ENCODE measurements around the gene CLASP1.

CLASP1 gene

DNA sequence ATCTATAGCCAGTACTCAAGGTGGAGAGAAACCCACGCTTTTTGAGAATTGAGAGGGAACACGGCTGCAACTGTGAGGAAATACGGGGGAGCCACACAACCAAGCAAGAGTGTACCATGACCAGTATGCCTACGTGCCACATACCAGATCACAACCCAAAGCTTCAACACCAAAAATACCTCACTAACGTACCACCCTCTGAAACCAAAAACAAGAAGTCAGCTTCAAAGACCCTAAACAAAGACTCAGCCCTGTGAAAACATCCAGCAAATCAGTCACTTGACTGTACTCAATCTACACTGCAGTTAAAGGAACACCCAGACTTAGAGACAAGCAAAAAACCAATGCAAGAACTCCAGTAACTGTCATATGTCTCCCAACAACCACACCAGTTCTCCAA is 101.6 kb downstream of the CLASP1 start:
- DNase-seq (ENCODE audit: low spot score) = no peak
- in situ Hi-C loops (cut with MboI; ENCODE audit: low pct_unique_long_range_greater_than_20kb, low sequenced_read_pairs, unreplicated experiment) = no loop called here
- TF ChIP-seq, protein P1, sequence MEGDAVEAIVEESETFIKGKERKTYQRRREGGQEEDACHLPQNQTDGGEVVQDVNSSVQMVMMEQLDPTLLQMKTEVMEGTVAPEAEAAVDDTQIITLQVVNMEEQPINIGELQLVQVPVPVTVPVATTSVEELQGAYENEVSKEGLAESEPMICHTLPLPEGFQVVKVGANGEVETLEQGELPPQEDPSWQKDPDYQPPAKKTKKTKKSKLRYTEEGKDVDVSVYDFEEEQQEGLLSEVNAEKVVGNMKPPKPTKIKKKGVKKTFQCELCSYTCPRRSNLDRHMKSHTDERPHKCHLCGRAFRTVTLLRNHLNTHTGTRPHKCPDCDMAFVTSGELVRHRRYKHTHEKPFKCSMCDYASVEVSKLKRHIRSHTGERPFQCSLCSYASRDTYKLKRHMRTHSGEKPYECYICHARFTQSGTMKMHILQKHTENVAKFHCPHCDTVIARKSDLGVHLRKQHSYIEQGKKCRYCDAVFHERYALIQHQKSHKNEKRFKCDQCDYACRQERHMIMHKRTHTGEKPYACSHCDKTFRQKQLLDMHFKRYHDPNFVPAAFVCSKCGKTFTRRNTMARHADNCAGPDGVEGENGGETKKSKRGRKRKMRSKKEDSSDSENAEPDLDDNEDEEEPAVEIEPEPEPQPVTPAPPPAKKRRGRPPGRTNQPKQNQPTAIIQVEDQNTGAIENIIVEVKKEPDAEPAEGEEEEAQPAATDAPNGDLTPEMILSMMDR (IDR thresholded peaks at IDR 0.05; ENCODE audit: extremely low read depth, insufficient read depth, missing control alignments) = no peak

DNA sequence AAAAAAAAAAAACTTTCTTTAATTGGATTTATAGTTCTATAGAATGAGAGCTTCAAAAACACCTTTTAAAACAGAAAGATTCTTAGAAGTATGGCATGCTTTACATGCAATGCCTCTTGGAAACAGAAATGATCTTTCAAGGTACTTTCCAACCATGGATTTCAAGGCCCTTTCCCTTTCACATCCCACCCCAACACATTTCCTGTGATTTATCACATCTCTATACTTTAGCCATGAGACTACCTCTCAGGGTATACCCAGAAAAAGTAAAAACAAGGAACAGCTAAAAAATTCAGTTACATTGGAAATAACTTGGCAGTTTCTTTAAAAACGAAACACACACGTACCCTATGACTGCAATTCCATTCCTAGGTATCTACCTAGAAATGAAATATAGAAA is 103.3 kb downstream of the CLASP1 start:
- in situ Hi-C loops (cut with MboI; ENCODE audit: low pct_unique_long_range_greater_than_20kb, low sequenced_read_pairs, unreplicated experiment) = no loop called here
- TF ChIP-seq, protein P1 (IDR thresholded peaks at IDR 0.05; ENCODE audit: extremely low read depth, insufficient read depth, missing control alignments) = no peak
- DNase-seq (ENCODE audit: low spot score) = no peak

DNA sequence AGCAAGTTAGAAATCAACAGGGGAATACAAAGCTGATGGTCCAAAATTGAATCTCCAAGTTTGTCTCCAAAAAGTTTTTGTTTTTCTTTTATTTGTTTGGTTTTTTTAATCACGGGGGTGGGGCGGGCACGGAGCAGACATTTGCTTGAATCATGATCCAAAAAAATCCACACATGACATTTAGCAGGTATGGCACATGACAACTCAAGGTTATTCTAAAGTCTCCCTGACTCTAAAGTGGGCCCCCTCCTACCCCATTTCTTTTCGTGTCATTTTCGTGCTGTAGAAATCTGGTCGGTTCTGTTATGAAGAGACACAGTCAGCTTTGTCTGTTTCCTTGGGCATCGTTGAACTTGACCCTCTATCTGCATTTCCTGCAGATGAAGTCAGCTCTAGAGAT is 104.0 kb downstream of the CLASP1 start:
- in situ Hi-C loops (cut with MboI; ENCODE audit: low pct_unique_long_range_greater_than_20kb, low sequenced_read_pairs, unreplicated experiment) = no loop called here
- TF ChIP-seq, protein P1 (IDR thresholded peaks at IDR 0.05; ENCODE audit: extremely low read depth, insufficient read depth, missing control alignments) = no peak
- no peak for DNase-seq (ENCODE audit: low spot score)

DNA sequence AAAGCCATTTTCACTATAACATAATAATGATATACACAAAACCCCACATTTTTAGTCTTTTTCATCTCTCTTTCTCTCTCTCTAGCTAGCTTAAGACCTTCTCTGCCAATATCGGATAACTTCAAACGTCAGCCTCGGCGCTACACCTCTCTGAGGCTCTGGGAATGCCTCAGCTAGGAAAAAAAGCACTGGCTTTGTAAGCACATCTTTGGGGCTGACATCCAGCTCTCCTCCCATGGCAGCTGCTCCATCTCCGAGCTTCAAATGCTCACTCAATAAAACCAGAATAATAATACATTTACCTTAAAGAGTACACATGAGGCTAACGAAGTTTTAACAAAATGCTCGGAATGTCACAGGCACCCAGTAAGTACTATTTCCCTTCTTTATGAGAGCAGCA is 107.8 kb downstream of the CLASP1 start:
- TF ChIP-seq, protein P1 (IDR thresholded peaks at IDR 0.05; ENCODE audit: extremely low read depth, insufficient read depth, missing control alignments) = no peak
- DNase-seq (ENCODE audit: low spot score) = no peak
- in situ Hi-C loops (cut with MboI; ENCODE audit: low pct_unique_long_range_greater_than_20kb, low sequenced_read_pairs, unreplicated experiment) = no loop called here

DNA sequence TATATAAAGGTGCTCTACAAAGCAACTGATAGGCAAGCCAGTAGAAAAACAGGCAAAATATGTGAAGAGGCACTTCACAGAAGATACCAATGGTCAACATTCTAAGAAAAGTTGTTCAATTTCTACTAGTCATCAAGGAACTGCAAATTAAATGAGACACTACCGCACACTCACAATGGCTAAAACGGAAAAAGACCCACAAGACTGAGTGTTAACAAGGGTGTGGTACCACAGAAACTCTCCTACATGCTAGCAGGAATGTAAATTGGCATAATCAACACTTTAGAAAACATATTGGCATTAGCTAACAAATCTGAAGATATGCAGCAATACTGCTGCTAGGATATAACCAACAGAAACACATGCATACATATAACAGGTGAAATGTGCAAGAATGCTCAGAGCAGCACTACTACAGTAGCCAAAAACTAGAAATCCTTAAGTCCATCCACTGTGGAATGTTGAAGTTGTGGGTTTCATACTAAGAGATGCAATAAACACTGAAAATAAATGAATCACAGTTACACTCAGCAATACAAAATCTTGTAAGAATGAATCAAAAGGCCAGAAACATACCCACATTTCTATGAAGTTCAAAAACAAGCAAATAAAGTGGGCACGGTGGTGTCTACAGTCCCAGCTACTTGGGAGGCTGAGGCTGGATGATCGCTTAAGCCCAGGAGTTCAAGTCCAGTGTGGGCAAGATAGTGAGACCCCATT is 109.4 kb downstream of the CLASP1 start:
- in situ Hi-C loops (cut with MboI; ENCODE audit: low pct_unique_long_range_greater_than_20kb, low sequenced_read_pairs, unreplicated experiment) = loop anchor here (10.0 kb wide), 2 partner anchors 115 to 175 kb away; no protein-coding TSS in a partner anchor
- no peak for DNase-seq (ENCODE audit: low spot score)
- TF ChIP-seq, protein P1 (IDR thresholded peaks at IDR 0.05; ENCODE audit: extremely low read depth, insufficient read depth, missing control alignments) = no peak

DNA sequence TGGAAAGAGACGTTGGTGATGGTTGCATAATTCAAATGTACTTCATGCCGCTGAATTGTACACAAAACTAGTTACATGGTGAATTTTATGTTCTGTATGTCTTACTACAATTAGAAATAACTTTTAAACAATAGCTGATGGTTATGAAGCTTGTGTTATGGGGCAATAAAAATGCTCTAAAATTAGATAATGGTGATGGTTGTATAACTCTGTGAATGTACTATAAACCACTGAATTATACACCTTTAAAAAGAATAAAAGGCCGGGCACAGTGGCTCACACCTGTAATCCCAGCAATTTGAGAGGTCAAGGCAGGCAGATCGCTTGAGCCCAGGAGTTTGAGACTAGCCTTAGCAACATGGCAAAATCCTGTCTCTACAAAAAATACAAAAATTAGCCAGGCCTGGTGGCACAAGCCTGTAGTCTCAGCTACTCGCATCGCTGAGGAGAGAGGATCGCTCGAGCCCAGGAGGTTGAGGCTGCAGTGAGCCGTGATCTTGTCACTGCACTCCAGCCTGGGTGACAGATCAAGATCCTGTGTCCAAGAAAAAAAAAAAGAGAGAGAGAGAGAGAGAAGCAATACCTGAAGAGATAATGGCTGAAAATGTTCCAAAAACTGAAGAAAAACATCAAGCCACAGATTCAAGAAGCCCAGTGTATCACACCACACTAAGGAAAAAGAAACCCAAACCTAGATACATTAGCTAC is 112.3 kb downstream of the CLASP1 start:
- DNase-seq (ENCODE audit: low spot score) = no peak
- in situ Hi-C loops (cut with MboI; ENCODE audit: low pct_unique_long_range_greater_than_20kb, low sequenced_read_pairs, unreplicated experiment) = loop anchor here (10.0 kb wide), 2 partner anchors 118 to 178 kb away; no protein-coding TSS in a partner anchor
- TF ChIP-seq, protein P1 (IDR thresholded peaks at IDR 0.05; ENCODE audit: extremely low read depth, insufficient read depth, missing control alignments) = no peak
